Calu3 (cell line): ENCODE measurements around the gene LRTM2. TPM values are rescaled to one million over a fixed set of nuclear protein-coding genes. Genes with fewer than 3 reads are reported as not detected.
"Not testable (repeated sequence)": the region's sequence is repeated elsewhere in the genome, so short reads cannot be mapped to it uniquely, and the experiment has no call there.

ENCODE experiments used
- BruUV-seq: library from RNA; stranded (reverse); fragments of 400-500 nt; replicated peaks from 2 replicates; lab custom pipeline; 2021; lab: Mats Ljungman, UMichigan
- CTCF ChIA-PET: fragments of 300-600 bp; sonication (Branson Sonifier 250); formaldehyde crosslinking; loops from one replicate; lab custom pipeline; 2022; ENCODE audit warnings: antibody characterized with exemption; lab: Charles Lee
- DNase-seq: peaks from one replicate; pipeline ENCODE4 v3.0.0; 2022
- H3K27ac Mint-ChIP-seq: one replicate; pipeline ENCODE4 v1.8.0; 2022; ENCODE audit warnings: mixed read lengths; ENCODE audit not compliant: unreplicated experiment
- H3K27me3 Mint-ChIP-seq: one replicate; pipeline ENCODE4 v1.8.0; 2022; ENCODE audit warnings: mixed read lengths; ENCODE audit not compliant: unreplicated experiment
- H3K36me3 Mint-ChIP-seq: one replicate; pipeline ENCODE4 v1.8.0; 2022; ENCODE audit warnings: mild to moderate bottlenecking, moderate library complexity, mixed read lengths; ENCODE audit not compliant: insufficient read depth, unreplicated experiment
- H3K4me1 Mint-ChIP-seq: one replicate; pipeline ENCODE4 v1.8.0; 2022; ENCODE audit warnings: mild to moderate bottlenecking, low read depth, mixed read lengths; ENCODE audit not compliant: unreplicated experiment
- H3K4me3 Mint-ChIP-seq: one replicate; pipeline ENCODE4 v1.8.0; 2022; ENCODE audit warnings: mild to moderate bottlenecking, low read depth, moderate library complexity, mixed read lengths; ENCODE audit not compliant: unreplicated experiment
- H3K9me3 Mint-ChIP-seq: one replicate; pipeline ENCODE4 v1.8.0; 2022; ENCODE audit warnings: low read depth, mixed read lengths; ENCODE audit not compliant: unreplicated experiment
- CTCF ChIP-seq: fragments of 200-600 bp; IDR thresholded peaks from one replicate; pipeline ENCODE4 v1.8.0; 2022; ENCODE audit warnings: antibody characterized with exemption; ENCODE audit not compliant: unreplicated experiment
- intact Hi-C: fragments of 100-400 bp; cut with micrococcal nuclease; formaldehyde crosslinking; loops from one replicate; pipeline ENCODE4 v1.10.0; 2022; ENCODE audit not compliant: unreplicated experiment
- total RNA-seq: library from RNA; stranded (reverse); gene quantifications from 2 replicates; pipeline ENCODE4 v1.2.3, GENCODE V29; 2022

LRTM2 gene
- total RNA-seq, 1 experiment from 2014 or later: not detected

GRCh38 chr12:1816730-1817348 lies 3.5 kb upstream of the LRTM2 start:
- DNase-seq: no peak
- Mint-ChIP-seq H3K9me3 (no peaks in the 10 kb centered on the region), H3K4me3 (no peak overlapping the region), H3K27me3 (peaks cover 91% of the 10 kb centered on the region), H3K36me3 (no peaks in the 10 kb centered on the region), H3K27ac (no peak overlapping the region), H3K4me1 (peaks cover 2% of the 10 kb centered on the region)
- CTCF ChIA-PET: no interaction called here
- BruUV-seq: no TSS peak
- intact Hi-C loops: no loop called here
- TF ChIP-seq CTCF: no peak

- CTCF ChIA-PET, H3K27ac Mint-ChIP-seq, intact Hi-C loops, H3K4me1 Mint-ChIP-seq, BruUV-seq, DNase-seq, H3K9me3 Mint-ChIP-seq, H3K4me3 Mint-ChIP-seq, H3K36me3 Mint-ChIP-seq: not testable (repeated sequence)
- peaks cover 97% of the 10 kb centered on the region for H3K27me3 Mint-ChIP-seq
Measured at GRCh38 chr12:1817928-1818327, 2.4 kb upstream of the LRTM2 start.

- H3K36me3 Mint-ChIP-seq: no peaks in the 10 kb centered on the region
- no peaks in the 10 kb centered on the region for H3K4me1 Mint-ChIP-seq
- intact Hi-C loops: no loop called here
- no peak overlapping the region for H3K27ac Mint-ChIP-seq
- H3K4me3 Mint-ChIP-seq: no peak overlapping the region
- DNase-seq: no peak
- H3K27me3 Mint-ChIP-seq: peaks cover 99% of the 10 kb centered on the region
- BruUV-seq: no TSS peak
- CTCF ChIA-PET: no interaction called here
- no peak for TF ChIP-seq CTCF
- no peaks in the 10 kb centered on the region for H3K9me3 Mint-ChIP-seq
Measured at GRCh38 chr12:1819050-1819449, 1.3 kb upstream of the LRTM2 start.

- BruUV-seq: no TSS peak
- Mint-ChIP-seq H3K9me3 (no peaks in the 10 kb centered on the region), H3K4me3 (no peak overlapping the region)
Measured at GRCh38 chr12:1819571-1819970, 794 bp upstream of the LRTM2 start.

More at GRCh38 chr12:1819571-1819970, 794 bp upstream of the LRTM2 start:
- intact Hi-C loops: no loop called here
- peaks cover 99% of the 10 kb centered on the region for H3K27me3 Mint-ChIP-seq
- no peaks in the 10 kb centered on the region for H3K4me1 Mint-ChIP-seq
- TF ChIP-seq CTCF: no peak
- H3K27ac Mint-ChIP-seq: no peak overlapping the region
- no peaks in the 10 kb centered on the region for H3K36me3 Mint-ChIP-seq
- DNase-seq: no peak
- CTCF ChIA-PET: no interaction called here
